Measurements from ENCODE around the gene CDCP1.
A peak's percentile ranks its signal among the peaks of the same experiment; 100 is the strongest.

The CDCP1 gene

GRCh38 chr3:45137656-45138181, 8.5 kb downstream of the CDCP1 start:
- DNase-seq = peak; percentile 87

- DNase-seq = peak; percentile 61
Measured at GRCh38 chr3:45135959-45136358, 10.2 kb downstream of the CDCP1 start.

- no peak for DNase-seq
Measured at GRCh38 chr3:45134758-45135521, 11.2 kb downstream of the CDCP1 start.

GRCh38 chr3:45132568-45133211, 13.5 kb downstream of the CDCP1 start:
- DNase-seq = no peak

GRCh38 chr3:45131201-45131600, 15.0 kb downstream of the CDCP1 start:
- no peak for DNase-seq

GRCh38 chr3:45130476-45130875, 15.7 kb downstream of the CDCP1 start:
- no peak for DNase-seq

- DNase-seq = no peak
Measured at GRCh38 chr3:45128950-45129349, 17.2 kb downstream of the CDCP1 start.

- DNase-seq = no peak
Measured at GRCh38 chr3:45127130-45127822, 18.9 kb downstream of the CDCP1 start.

GRCh38 chr3:45126730-45127129, 19.4 kb downstream of the CDCP1 start:
- peak; percentile 51 for DNase-seq

- DNase-seq = peak; percentile 48
Measured at GRCh38 chr3:45125550-45126026, 20.6 kb downstream of the CDCP1 start.

- no peak for DNase-seq
Measured at GRCh38 chr3:45124956-45125355, 21.2 kb downstream of the CDCP1 start.

GRCh38 chr3:45124352-45124751, 21.8 kb downstream of the CDCP1 start:
- DNase-seq = no peak

GRCh38 chr3:45123581-45124269, 22.5 kb downstream of the CDCP1 start:
- DNase-seq = no peak

- DNase-seq = no peak
Measured at GRCh38 chr3:45123030-45123429, 23.1 kb downstream of the CDCP1 start.

- DNase-seq = no peak
Measured at GRCh38 chr3:45120359-45121158, 25.6 kb downstream of the CDCP1 start.

GRCh38 chr3:45119824-45120358, 26.3 kb downstream of the CDCP1 start:
- no peak for DNase-seq

- no peak for DNase-seq
Measured at GRCh38 chr3:45119376-45119775, 26.8 kb downstream of the CDCP1 start.

- no peak for DNase-seq
Measured at GRCh38 chr3:45118615-45119071, 27.5 kb downstream of the CDCP1 start.

GRCh38 chr3:45116350-45116749, 29.8 kb downstream of the CDCP1 start:
- no peak for DNase-seq

- DNase-seq = no peak
Measured at GRCh38 chr3:45113625-45114050, 32.5 kb downstream of the CDCP1 start.

GRCh38 chr3:45112939-45113338, 33.2 kb downstream of the CDCP1 start:
- no peak for DNase-seq

GRCh38 chr3:45110509-45110833, 35.7 kb downstream of the CDCP1 start:
- no peak for DNase-seq

Data from hematopoietic multipotent progenitor cell treated with erythropoietin and hydrocortisone succinate and interleukin-3 and kit ligand, for 8 days (in vitro differentiated cells).